KBM-7 (cell line): ENCODE results near the gene LAMA4.

Experiments used
- DNase-seq: peaks from one replicate; pipeline ENCODE4 v3.0.0-alpha.2; 2015
- in situ Hi-C: fragments of 300-500 bp; cut with MboI; formaldehyde crosslinking; loops from 2 replicates; pipeline ENCODE4 v1.14.3; 2020; ENCODE audit warnings: low sequenced_read_pairs, low pct_unique_long_range_greater_than_20kb, mixed read lengths

Gene LAMA4

DNA sequence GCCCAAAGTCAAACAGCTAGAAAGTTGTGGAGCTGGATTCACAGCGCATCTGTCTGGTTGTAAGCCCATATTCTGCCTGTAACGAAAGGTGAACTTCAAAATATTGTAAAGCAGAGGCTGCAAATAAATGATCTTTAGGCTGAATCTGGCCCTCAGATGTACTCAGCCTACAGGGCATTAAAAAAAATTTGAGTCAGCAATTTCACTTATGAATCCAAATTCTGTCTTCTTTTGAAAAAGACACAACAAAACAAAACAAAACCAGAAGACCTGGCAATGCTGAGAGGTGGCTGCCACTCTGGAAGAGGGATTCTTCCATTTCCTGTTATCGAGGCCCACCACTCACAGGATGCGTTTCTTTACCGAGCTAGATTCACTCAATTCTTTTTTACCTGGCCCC is 7.1 kb downstream of the LAMA4 start:
- in situ Hi-C loops = no loop called here
- DNase-seq = no peak

DNA sequence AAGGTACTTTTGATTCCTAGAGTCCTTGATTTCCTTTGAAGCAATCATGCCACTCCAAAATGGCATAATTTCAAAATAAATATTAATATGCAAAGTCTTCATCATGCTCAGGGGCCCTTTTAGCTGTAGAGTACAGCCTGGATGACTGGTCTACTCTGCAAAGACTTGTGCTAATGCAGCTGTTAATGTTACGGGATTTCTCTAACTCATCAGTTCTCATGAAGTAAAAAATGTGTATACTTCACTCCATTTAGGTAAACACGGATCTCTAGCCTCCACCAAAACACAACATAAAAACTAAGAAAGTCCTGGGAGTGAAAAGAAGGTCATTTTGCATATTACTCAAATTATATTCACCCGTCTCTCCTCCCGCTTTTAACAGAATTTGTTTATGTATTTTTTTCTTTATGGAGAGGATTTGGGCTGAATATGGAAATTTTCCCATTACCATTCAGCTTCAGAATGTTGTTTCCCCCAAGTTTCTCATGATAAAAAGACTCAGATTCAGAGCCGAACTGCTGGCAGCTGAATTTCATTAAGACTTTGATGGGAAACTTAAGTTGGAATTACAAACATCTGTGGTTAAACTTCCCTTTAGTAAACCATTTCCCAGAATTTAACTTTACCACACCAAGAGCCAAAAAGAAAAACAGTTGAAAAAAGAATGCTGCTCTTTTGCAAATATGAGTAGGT is 8.7 kb downstream of the LAMA4 start:
- DNase-seq = no peak
- in situ Hi-C loops = no loop called here

DNA sequence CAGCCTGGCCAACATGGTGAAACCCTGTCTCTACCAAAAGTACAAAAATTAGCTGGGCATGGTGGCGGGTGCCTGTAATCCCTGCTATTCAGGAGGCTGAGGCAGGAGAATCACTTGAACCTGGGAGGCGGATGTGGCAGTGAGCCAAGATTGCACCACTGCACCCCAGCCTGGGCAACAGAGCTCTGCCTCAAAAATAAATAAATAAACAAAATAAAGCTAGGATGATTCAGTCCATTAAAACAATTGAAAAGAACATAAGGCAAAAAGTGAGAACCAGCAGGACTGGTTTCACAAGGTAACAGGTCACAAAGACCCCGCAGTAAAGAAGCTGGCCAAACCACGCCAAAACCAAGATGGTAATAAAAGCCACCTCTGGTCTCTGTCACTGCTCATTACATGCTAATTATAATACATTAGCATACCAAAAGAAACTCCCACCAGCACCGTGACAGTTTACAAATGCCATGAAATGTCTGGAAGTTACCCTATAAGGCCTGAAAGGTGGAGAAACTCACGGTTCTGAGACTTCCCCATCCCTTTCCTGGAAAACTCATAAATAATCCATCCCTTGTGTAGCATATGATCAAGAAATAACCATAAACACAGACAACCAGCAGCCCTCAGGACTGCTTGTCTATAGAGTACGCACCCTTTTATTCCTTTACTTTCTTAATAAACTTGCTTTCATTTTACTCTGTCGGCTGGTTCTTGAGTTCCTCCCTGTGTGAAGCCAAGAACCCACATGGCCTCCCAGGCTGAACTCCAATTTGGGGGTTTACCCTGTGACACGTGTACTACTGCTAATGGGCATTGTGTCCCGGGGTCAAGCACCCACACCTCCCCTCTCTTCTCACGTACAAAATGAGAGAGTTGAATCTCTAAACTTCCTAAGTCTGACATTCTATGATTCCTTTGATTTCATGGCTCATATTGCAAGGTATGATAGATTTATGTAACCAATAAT is 10.2 kb downstream of the LAMA4 start:
- in situ Hi-C loops = no loop called here
- no peak for DNase-seq

DNA sequence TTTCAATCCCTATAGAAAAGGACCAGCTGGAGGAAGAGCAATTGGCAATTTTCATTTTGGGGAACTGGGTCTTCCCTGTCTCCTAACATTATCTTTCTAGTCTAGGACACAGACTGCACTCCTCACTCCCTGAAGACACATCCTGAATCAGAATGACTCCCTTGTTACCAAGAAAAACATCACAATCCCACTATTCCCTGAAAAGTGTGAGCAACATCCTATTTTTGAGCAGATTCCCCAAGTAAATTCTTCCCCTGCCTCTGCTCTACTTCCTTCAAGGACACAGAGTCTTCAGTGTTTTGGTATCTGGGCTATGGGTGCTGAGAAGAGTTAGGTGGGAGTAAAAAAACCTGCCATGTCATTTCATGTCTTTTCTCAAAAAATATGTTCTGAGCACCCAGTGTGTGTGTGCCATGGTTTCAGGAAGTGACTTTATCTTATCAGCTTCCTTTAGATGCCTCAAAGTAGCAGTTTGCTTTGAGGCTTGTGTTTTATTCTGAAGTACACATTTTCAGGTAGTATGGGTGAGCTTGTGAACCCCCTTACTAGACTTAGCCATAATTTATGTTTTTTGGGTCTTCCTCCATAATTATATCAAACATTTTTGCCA is 12.4 kb downstream of the LAMA4 start:
- in situ Hi-C loops = no loop called here
- DNase-seq = no peak

DNA sequence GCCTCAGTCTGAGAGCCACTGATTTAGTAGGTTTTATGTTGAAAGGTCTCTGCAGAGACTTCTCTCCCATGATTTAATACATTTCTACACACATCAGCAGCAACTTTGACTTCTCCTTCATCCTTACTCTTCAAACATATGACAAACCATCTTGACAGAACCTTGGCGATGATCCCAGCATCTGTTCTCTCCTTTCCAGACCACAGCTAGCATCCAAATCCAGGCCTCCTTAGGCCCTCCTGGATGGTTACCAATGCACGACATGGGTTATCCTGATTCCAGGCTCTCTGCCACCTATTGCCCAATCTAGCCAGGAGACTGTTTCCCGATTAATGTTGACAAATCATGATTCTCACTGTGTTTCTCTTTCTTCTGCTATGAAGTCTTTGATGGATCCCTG is 16.8 kb downstream of the LAMA4 start:
- no peak for DNase-seq
- in situ Hi-C loops = no loop called here

DNA sequence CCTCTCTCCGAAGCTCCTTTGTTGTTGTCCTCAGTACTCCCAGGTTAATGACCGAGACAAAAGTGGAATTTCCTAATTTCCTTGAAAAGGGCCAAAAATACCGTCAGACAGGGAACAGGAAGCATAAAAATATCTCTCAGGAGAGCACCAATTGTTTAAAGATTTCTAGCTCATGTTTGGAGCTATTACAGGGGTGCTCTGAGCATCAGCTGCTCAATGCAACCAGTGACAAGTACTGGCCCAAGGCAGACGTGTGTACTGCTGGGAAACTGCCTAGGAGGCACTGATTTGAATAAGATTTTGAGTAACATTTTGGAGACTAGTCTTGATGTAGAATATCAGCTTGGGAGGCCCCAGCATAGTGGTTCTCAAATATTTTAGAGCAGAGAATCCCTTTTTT is 17.3 kb downstream of the LAMA4 start:
- DNase-seq = no peak
- in situ Hi-C loops = no loop called here

DNA sequence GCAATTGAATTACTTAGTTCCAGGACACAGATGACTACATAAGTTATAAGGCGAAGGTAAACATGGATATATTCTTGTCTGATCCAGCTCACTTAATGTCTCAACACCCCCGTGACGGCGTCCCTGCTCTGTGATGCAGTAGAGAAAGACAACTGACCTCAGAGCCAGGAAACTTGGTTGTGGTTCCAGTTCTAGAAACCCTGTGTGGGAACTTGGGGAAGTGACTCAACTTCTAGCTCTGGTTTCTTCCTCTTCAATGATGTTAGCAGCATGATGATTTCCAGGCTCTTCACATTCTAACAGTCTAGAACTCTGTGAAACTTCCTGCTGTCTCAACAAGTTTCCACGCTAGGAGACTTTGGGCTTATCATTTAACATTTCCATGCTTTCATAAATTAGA is 18.4 kb downstream of the LAMA4 start:
- no peak for DNase-seq
- in situ Hi-C loops = no loop called here

DNA sequence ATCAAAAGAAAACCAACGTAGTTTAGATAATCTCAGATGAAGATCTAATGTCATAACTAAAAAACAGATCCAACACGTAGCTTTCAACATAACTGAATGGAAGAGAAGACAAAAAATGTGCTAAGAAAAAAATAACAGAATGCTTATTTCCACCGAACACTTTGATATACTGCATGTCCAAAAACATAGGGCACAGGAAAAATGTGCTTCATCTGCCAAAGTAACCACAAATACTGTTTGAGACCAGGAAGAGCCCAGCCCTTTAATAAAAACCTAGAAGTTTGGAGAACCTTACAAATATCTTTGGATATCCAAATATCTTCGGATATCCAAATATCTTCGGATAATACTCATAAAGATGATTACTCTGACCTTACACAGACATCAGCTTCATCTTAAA is 19.8 kb downstream of the LAMA4 start:
- in situ Hi-C loops = no loop called here
- DNase-seq = no peak

DNA sequence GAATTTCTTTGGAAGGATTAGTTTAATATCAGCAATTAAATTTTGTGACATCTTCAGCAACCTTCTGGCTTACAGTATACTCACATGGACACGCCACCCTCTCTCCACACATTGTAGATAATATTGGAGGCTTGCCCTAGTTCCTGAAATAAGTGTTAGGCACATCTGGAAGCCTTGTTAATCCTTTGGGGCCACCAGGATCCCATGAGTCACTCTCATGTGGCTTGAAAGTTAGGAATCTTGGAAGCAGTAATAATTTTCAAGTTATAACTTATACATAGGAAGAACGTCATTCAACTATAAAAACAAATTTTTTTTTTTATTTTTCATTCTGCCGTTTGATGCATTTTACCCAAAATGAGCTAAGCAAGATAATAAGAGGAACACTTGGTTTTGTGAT is 20.5 kb downstream of the LAMA4 start:
- in situ Hi-C loops = no loop called here
- no peak for DNase-seq

DNA sequence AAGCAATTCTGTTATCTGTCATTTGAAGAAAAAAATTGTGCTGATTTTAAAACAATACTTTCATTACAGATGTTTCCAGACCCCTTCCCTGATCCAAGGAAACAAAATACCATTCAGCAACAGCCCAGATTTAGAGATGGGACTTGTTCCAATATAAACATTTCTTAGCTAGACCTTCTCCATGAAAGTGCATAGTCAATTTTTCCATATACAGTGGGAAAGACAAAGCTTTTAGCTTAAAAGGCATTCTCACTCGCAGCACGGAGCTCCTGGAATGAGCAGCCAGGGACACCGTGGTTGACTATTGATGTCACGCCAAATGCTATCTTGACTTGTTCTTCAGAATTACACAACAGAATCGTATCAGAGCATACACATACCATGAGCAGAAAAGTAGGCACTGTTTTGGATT is 21.5 kb downstream of the LAMA4 start:
- in situ Hi-C loops = no loop called here
- no peak for DNase-seq

DNA sequence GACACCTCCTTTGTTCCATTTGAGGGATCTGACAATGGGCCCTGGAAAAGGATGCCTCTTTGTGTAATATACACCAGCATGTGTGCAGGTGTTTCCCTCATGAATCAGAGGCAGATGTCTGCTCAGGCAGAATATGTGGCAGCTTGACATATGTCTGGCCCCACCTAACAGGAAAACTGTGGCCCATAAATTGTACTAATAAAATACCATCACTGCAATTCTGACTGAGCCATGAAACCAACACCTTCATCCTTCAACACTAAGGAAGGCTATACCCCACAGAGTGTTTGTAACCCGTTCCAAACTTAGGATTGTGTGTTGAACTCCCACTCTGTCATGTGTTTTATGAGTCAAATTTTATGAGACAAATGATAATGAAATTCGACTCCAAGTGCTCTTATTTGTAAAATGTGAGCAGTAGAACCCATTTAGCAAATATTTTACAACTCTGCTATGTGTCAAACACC is 22.7 kb downstream of the LAMA4 start:
- in situ Hi-C loops = no loop called here

DNA sequence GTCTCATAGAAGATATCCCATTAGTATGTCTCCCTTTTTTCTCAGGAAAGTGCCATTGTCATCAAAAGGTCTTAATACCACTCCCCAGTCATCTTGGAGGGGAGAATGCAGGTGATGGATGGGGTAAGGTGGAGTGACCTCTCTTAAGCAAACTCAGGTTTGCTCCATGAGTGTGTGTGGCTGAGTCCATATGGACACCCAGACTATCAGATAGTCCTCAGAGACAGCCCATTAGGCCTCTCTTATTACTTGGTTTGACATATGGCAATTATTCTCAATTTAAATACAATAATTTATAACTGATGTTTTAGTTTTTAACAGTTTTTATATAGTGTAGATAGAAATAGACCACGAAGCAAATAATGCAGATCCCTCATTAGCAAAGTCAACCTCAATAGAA is 23.2 kb downstream of the LAMA4 start:
- in situ Hi-C loops = no loop called here
- no peak for DNase-seq

More for the DNA sequence above, 22.7 kb downstream of the LAMA4 start:
- no peak for DNase-seq

DNA sequence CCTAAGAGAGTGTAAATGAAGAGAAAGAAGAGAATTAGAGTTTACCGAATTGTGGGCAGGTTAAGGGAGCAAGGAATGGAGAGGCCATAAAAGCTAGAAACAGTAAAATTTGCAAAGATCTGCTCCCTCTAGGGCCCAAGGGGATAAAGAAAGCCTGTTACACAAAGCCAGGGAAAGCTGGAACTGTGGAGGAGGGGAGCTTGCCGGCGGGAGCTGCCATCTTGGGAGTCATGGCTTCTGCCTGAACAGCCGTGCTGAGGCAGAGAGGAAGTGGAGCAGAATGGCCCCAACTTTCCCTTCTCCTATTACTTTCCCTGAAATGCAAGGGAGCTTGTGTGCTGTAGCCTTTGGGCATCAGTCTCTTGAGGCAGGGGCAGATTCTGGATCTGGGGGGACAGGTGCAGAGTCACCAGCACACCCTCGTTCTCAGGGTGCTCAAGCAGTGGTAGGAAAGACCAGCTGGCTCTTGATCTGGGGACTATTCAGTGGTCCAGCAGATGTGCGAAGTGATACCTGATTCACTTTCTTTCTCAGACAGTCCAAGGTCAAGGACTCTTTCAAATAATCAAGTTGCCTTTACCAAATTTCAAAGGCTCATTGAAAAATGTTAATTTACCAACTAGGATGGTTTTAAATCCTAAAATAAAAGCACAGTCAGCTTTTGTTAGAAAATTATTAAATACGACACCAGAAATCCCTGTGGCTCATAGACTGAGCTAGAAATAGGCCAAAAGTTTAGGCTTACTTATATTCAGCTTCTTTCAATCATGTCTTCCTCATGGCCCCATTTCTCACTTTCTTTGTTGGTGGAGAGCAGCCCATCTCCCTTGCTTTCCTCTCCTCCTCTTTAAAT is 25.7 kb downstream of the LAMA4 start:
- in situ Hi-C loops = no loop called here
- no peak for DNase-seq

DNA sequence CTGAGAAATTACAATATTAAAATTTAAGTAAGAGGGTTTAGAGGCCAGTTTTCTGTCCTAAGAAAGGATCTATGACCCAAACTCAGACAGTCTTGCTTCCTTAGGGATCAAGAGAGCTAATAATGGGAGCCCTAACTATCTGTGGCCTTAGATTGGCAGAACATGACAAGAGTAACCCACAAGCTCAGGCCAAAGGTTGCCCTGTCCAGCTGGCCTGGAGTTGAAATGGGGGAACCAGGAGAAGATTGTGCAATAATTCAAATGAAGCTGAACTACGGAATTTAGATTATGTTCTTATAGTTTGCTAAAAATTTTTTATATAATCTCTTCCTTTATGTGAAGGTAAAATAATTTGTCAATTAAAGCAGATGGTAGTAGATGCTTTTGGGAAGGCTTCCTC is 26.4 kb downstream of the LAMA4 start:
- in situ Hi-C loops = no loop called here
- no peak for DNase-seq

DNA sequence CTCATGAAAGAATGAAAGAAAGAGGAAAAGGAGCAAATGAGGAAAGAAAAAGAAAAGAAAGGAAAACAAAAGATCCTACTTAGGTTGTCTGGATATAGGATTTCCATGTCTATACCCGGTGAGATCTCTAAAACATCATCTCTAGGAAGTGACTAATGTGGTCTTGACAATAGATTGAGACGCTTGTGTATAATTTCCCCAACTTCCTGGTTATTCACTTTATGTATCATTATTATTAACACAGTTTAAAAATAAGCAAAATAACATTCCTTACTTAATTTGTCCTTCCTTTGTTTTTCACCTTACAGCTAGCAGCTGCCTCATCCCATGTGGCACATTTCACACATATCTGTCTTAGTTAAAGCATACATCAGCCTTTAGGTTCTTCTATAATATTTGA is 27.0 kb downstream of the LAMA4 start:
- in situ Hi-C loops = no loop called here

DNA sequence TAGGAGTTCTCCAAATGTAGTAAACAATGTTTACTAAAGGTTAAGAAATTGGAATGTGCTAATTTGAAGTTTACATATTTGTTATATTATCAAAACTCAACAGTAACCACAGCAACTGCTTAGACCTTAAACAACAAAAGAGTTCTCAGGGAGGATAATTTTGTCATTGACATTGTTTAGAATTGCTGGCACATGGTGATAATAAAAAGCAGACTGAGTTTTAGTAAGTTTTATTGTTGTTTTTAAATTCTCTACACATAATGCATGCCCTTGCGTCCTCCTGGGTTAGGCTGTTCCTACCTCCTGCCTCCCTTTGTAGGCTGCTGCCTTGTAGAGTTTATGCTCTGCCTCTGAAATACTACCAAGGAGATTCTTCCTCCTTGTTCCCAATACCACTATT is 28.7 kb downstream of the LAMA4 start:
- no peak for DNase-seq

More for the DNA sequence above, 27.0 kb downstream of the LAMA4 start:
- no peak for DNase-seq

DNA sequence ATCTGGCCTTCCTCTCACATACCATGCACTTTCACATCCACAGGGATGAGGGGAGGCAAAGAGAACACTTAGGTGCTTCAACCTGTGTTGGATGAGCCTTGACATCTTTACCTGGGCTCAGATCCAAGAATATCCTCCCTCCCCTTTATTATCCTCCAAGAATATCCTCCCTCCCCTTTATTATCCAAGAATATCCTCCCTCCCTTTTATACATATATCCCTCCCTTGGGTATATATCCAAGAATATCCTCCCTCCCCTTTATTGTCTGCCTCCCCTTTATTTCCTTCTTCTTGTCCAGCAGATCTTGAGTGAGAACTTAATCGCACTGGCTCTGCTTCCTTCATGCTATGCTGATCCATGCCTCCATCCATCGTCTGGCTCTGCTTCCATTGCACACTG is 30.3 kb downstream of the LAMA4 start:
- no peak for DNase-seq
- in situ Hi-C loops = no loop called here

More for the DNA sequence above, 28.7 kb downstream of the LAMA4 start:
- in situ Hi-C loops = no loop called here

DNA sequence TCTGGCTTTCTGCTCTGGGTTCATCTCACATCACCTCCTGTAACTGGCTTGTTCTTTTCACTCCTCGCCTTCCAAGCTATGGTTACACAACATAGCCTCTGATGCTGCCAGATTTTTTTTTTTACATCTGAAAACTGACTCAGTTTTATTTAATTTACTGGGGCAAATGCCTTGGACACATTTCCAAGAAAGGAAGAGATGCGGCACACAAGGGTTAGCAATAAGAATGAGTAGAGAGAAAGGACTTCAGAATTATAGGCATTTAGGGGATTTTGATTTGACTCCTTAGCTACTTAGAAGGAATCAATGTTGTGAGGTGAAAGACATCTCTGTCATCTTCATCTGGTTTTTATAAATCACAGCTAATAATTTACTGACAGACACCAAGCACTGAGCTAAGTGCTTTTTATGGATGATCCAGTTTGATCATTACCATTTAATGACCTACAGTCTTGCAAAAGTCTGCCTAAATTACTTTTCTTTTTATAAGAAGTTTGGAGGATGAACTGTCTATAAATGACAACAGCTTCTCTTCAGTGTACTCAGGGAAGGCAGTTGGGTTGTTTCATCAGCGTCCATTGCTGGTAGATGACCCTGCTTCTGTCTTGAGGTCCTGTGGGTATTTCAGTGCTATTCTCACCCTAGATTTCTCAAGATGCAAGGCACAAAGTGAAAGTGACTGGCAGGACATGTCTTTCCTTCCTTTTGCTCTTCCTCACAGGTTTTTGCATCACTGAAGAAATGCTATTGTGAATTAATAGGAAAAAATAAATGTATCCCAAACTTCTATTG is 31.1 kb downstream of the LAMA4 start:
- DNase-seq = no peak
- in situ Hi-C loops = no loop called here
